Measurements from ENCODE around the gene FAM177A1.
"Not testable (repeated sequence)": the region's sequence is repeated elsewhere in the genome, so short reads cannot be mapped to it uniquely, and the experiment has no call there.

The FAM177A1 gene

GRCh38 chr14:35046048-35046750 lies at the start of gene FAM177A1:
FAM177A1 (plus strand) TSS chr14:35046272; CDS start chr14:35046464, 192 bp downstream.
- DNase-seq = peak; percentile 98

- no peak for DNase-seq
These were observed 48.3 kb upstream of the FAM177A1 start for GRCh38 chr14:34997762-34998161.

GRCh38 chr14:34999500-34999899 lies 46.6 kb upstream of the FAM177A1 start:
- DNase-seq = no peak

GRCh38 chr14:35001621-35002020 lies 44.5 kb upstream of the FAM177A1 start:
- no peak for DNase-seq

- no peak for DNase-seq
These were observed 41.2 kb upstream of the FAM177A1 start for GRCh38 chr14:35004839-35005238.

- no peak for DNase-seq
These were observed 29.5 kb upstream of the FAM177A1 start for GRCh38 chr14:35016568-35016967.

- DNase-seq = no peak
These were observed 25.4 kb upstream of the FAM177A1 start for GRCh38 chr14:35020713-35021112.

GRCh38 chr14:35028435-35028834 lies 17.6 kb upstream of the FAM177A1 start:
- no peak for DNase-seq

GRCh38 chr14:35032562-35032961 lies 13.5 kb upstream of the FAM177A1 start:
- no peak for DNase-seq

GRCh38 chr14:35034440-35034833 lies 11.6 kb upstream of the FAM177A1 start:
- no peak for DNase-seq

- not testable (repeated sequence) for DNase-seq
These were observed 11.0 kb upstream of the FAM177A1 start for GRCh38 chr14:35034944-35035554.

- DNase-seq = not testable (repeated sequence)
These were observed 7.8 kb upstream of the FAM177A1 start for GRCh38 chr14:35038312-35038711.

GRCh38 chr14:35042632-35043031 lies 3.4 kb upstream of the FAM177A1 start:
- no peak for DNase-seq

GRCh38 chr14:35043046-35043445 lies 3.0 kb upstream of the FAM177A1 start:
- DNase-seq = no peak

- no peak for DNase-seq
These were observed 904 bp upstream of the FAM177A1 start for GRCh38 chr14:35044939-35045797.

GRCh38 chr14:35045798-35046047 lies 349 bp upstream of the FAM177A1 start:
- DNase-seq = no peak

GRCh38 chr14:35046751-35047536 lies 872 bp downstream of the FAM177A1 start:
- DNase-seq = no peak

GRCh38 chr14:35047976-35048513 lies 2.0 kb downstream of the FAM177A1 start:
- DNase-seq = no peak

- no peak for DNase-seq
These were observed 4.6 kb downstream of the FAM177A1 start for GRCh38 chr14:35050652-35051051.

- DNase-seq = no peak
These were observed 5.7 kb downstream of the FAM177A1 start for GRCh38 chr14:35051796-35052195.

- no peak for DNase-seq
These were observed 6.6 kb downstream of the FAM177A1 start for GRCh38 chr14:35052637-35053036.

GRCh38 chr14:35061113-35061791 lies 15.2 kb downstream of the FAM177A1 start:
- not testable (repeated sequence) for DNase-seq

All from activated CD8-positive, alpha-beta memory T cell treated with anti-CD3 and anti-CD28 coated beads, Interleukin-2, amount 50 U/mL, for 48 hours (primary cell).